T-helper 17 cell (primary cell): Measurements from ENCODE around the gene PTMA. TPM values are rescaled to one million over a fixed set of nuclear protein-coding genes. Genes with fewer than 3 reads are reported as not detected.

Experiments
- ATAC-seq: fragments of 150-1000 bp; cut with Tn5 transposase; 2 replicates; pipeline ENCODE4 v1.10.0; 2021; ENCODE audit warnings: mild to moderate bottlenecking, moderate library complexity
- DNase-seq, 3 donors: peaks; one replicate each; pipeline versions ENCODE4 v3.0.0 to v3.0.0-alpha.2; 2020 to 2021
- H3K9me3 ChIP-seq: one replicate; pipeline ENCODE4 v1.7.0; 2013; ENCODE audit warnings: low read length, mild to moderate bottlenecking; ENCODE audit not compliant: control insufficient read depth, poor library complexity, severe bottlenecking
- H3K27ac Mint-ChIP-seq: one replicate; pipeline ENCODE4 v1.8.0; 2022; ENCODE audit warnings: mild to moderate bottlenecking, moderate library complexity, mixed read lengths
- H3K27me3 Mint-ChIP-seq: one replicate; pipeline ENCODE4 v1.8.0; 2022; ENCODE audit warnings: mixed read lengths
- H3K36me3 Mint-ChIP-seq: one replicate; pipeline ENCODE4 v1.8.0; 2022; ENCODE audit warnings: low read depth, mixed read lengths
- H3K4me1 Mint-ChIP-seq: one replicate; pipeline ENCODE4 v1.8.0; 2022; ENCODE audit warnings: mild to moderate bottlenecking, mixed read lengths
- H3K4me3 Mint-ChIP-seq: one replicate; pipeline ENCODE4 v1.8.0; 2022; ENCODE audit warnings: mild to moderate bottlenecking, moderate library complexity, mixed read lengths
- total RNA-seq, 4 donors: library from RNA in 2 of 4; stranded (reverse) in 2 of 4; gene quantifications; one replicate each; pipeline ENCODE4 v1.2.3 and lab custom pipeline; 2022 to 2026

The PTMA gene
- total RNA-seq, 2 donors from 2014 or later = 1,121 to 1,256 TPM

DNA sequence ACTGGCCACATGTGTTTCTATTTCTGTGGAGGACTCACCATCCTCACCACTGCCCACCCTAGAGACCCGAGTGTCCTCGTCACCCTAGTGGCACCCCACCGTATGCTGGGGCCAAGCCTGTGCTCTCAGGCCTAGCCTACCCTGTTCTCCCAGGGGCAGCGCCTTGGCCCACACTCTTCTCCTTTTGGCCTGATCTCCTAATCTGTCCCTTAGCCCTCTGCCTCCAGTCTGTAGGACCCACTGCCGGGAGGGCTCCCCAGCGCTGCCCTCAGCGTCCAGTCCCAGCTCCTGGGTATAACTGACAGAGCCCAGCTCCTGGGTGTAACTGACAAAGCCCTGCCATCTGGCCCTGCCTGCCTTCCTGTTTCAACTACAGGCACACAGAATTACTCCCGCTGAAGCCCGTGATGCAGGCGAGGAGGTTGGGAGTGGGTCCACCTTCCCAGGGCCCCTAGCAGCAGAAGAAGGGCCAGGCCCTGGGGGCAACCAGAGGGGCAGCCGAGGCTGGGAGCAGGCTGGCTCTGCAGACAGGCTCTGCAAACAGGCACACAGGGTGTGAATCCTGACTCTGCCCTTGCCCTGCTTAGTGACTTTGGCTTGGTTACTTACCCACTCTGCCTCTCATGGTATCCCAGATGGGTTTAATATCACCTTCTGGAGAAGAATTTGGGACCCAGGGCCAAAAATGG, 25.6 kb upstream of the PTMA start:
- DNase-seq = no peak
- no peaks in the 10 kb centered on the region for H3K9me3 ChIP-seq
- Mint-ChIP-seq H3K27me3 (peaks cover 22% of the 10 kb centered on the region), H3K4me3 (peak overlapping the region; percentile 71), H3K36me3 (peaks cover 10% of the 10 kb centered on the region), H3K4me1 (peaks cover 11% of the 10 kb centered on the region), H3K27ac (peak overlapping the region; percentile 3)
- ATAC-seq = no peak

DNA sequence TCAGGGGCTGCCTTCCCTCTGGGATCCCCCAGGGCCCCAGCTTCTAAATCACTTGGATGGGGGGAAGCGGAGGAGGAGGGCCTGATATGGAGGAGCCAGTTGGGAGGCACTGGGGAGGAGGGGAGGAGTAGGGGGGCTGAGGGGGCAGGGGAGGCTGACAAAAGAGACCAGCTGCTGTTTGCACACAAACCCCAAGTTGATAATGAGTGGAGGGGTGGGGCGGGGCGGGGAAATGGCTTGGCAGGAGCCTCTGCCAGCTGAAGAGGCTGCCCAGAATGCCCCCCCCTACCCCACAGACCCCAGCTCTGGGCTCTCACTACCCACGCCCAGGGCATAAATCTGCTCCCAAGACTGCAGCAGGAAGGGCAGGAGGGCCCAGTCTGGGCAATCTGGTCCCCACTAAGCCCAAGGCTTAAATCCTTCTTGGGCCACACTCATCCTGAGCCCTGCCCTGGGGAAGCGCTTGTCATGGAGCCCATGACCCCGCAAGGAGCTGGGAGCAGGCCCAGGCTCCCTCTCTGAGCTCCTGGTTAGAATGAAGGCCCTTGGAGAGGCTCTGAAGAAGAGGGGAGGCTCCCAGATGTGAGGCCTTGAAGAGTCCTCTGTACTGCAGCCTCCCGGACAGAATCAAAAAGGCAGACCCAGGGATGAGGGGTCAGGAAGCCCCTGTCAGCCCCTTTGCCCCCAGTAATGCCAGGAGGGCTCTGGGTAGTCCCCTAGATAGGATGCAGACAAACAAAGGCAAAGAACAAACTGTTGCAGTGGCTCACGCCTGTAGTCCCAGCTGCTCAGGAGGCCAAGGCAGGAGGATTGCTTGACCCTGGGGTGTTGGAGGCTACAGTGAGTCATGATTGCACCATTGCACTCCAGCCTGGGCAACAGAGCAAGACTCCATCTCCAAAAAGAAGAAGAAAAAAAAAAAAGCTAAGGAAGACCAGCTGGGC, 24.8 kb upstream of the PTMA start:
- no peaks in the 10 kb centered on the region for H3K9me3 ChIP-seq
- Mint-ChIP-seq H3K36me3 (peaks cover 9% of the 10 kb centered on the region), H3K4me1 (peaks cover 12% of the 10 kb centered on the region), H3K4me3 (no peak overlapping the region), H3K27me3 (peaks cover 22% of the 10 kb centered on the region), H3K27ac (no peak overlapping the region)
- DNase-seq (no peak), ATAC-seq (no peak)

DNA sequence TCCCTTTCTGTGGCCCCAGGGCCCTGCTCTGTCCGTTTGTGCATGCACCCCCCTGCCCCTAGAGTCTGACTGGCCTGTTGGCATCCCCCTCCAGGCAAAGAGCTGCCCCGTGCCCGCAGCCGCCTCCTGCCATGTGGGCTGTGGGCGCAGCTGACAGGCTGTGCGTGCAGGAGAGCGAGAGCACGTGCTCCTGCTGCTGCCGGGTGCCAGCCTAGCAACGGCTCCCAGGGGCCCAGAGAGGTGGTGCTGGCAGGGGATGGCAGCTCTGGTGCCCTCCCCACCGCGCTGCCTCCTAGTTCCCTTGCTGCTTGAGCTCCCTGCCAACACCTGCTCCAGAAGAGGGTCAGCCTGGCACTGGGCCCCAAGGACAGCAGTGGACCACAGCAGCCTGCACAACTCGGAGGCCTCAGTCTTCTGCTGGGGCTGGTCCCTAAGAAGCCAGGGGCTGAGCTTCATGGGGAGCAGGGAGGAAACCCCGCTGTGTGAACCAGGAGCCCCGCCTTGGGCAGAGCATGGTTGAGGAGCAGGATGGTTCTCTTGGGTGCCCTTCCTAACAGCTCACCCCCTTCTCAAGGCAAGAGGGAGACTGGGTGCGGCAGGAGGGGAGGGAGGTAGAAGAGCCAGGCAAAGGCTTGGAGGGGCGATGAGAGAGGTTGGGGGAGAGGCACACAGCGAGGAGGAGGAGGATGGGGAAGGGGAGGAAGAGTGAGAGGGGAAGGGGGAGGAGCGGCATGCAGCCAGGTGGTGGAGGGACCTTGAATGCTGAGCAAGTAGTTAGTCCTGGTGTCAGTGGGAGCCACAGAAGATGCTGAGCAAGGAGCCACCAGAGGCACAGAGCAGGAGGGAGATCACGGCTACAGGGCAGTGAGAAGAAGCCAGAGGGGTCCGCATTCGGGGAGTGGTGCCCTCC, 23.8 kb upstream of the PTMA start:
- Mint-ChIP-seq H3K27ac (no peak overlapping the region), H3K4me3 (no peak overlapping the region), H3K4me1 (peaks cover 12% of the 10 kb centered on the region), H3K27me3 (peaks cover 22% of the 10 kb centered on the region), H3K36me3 (peaks cover 9% of the 10 kb centered on the region)
- no peaks in the 10 kb centered on the region for H3K9me3 ChIP-seq
- DNase-seq (no peak), ATAC-seq (no peak)

DNA sequence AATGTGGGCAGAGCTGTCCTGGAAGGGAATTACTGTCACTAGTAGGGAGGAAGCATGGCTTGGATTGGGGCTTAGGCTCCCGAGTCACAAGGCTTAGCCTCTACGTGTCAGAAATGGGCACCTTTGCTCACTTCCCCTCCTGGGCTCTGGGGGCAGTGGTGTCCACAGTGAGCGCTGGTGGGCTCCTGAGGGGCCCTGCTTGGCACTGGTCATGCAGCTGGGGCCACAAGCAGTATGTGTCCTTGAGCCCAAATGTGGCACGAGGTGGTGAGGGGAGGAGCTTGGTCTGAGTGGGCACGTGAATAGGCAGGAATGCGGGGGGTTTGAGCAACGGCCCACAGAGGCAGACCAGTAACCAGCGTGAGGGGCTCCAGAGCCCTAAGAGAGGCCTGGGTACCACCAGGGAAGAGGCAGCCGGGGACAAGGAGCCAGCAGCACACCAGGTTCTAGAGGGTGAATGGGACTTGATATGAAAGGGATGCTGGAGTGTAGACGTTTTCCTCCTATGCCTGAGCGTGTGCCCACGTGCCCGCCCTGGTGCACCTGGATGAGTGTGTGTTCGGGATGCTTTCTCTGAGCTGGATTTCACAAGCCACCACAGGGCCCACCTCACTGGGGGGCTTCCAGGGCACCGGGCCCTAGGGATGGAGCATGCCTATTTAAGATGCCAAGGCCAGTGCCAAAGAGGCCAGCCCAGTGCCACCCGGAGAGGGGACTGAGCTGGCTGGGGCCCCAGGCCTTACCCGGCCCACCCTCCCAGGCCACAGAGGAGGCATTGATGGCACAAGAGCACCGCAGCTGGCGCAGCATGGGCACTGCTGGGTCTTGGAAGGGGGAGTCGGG, 22.8 kb upstream of the PTMA start:
- Mint-ChIP-seq H3K27ac (no peak overlapping the region), H3K36me3 (peaks cover 9% of the 10 kb centered on the region), H3K27me3 (peaks cover 22% of the 10 kb centered on the region), H3K4me3 (no peak overlapping the region), H3K4me1 (peaks cover 12% of the 10 kb centered on the region)
- H3K9me3 ChIP-seq = no peaks in the 10 kb centered on the region
- ATAC-seq = no peak
- DNase-seq = no peak

DNA sequence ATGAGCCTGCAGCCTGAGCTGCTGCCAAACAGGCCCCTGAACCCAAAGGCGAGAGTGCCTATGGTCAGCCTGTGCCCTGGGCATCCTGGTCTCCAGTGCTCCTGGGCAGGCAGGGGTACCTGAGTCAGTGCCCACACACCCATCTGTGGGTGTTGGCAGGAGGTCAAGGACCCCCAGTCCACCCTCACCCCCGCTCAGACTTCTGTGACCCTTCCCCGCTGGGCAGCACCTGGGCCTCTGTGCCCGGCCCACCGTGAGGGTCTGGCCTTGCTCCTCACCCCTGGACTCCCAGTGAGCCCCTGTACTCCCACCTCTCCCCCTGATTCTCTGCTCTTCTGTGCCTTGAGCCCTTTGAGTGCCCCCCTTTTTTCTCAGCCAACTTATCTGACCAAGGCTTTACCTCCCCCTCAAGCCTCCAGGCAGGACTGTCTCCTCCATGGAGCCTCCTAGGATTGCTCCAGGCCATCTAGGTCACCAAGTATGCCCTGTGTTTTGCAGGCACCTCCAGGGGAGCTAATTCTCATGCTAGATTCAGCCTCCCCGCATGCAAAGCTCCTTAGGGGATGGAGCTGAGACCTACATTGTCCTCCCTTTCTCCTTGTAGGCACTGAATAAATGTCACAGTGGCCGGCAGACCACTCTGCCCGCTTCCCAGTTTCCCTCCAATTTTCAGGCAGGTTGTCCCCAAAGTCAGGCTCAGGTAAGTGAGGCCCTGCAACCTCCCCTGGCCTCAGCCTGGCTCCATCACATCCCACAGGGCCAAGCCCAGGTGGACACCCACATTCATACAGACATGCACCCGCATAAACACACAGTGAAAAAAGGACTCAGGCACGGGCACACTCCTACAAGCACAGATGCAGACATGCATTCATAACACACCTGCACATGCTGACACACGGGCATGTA, 21.9 kb upstream of the PTMA start:
- H3K27ac Mint-ChIP-seq = no peak overlapping the region
- no peak for ATAC-seq
- H3K27me3 Mint-ChIP-seq = peaks cover 19% of the 10 kb centered on the region
- H3K4me3 Mint-ChIP-seq = no peak overlapping the region
- H3K4me1 Mint-ChIP-seq = peaks cover 11% of the 10 kb centered on the region
- peaks cover 8% of the 10 kb centered on the region for H3K36me3 Mint-ChIP-seq
- DNase-seq = no peak
- H3K9me3 ChIP-seq = no peaks in the 10 kb centered on the region

DNA sequence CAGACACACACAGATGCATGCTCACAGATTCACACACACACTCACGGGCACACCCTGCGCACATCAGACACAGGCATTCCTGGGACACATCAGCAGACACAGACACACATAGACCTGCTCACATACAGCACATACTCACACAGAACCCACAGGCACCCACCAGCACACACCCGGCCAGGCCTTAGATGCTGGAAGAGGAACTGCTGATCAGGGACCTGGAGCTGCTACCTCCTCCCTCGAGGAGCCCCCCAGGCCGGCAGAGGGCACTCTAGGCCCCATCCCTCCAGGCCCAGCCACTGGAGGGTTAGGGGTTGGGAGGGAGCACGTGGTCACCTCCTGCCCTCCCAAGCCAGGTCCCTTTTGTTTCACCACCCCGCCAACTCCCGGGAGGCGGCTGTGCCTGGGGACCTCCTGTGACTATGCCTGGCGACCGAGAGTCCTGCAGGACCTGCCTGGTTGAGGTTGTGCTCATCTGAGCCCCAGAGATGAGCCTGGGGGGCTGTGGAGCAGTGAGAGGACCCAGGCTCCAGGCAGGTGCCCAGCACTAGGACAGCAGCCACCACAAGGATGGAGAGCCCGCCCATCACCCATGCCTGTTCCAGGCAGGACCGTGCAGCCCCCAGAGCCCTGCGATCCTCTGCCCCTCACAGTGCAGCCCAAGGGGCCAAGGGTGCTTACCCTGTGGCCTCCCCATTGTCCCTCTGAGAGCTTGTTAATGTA, 21.0 kb upstream of the PTMA start:
- H3K27ac Mint-ChIP-seq = no peak overlapping the region
- H3K36me3 Mint-ChIP-seq = peaks cover 5% of the 10 kb centered on the region
- peaks cover 11% of the 10 kb centered on the region for H3K27me3 Mint-ChIP-seq
- DNase-seq (peak; percentile 32 to 44 (median 33)), ATAC-seq (peak; percentile 90)
- peaks cover 8% of the 10 kb centered on the region for H3K4me1 Mint-ChIP-seq
- no peak overlapping the region for H3K4me3 Mint-ChIP-seq
- no peaks in the 10 kb centered on the region for H3K9me3 ChIP-seq

DNA sequence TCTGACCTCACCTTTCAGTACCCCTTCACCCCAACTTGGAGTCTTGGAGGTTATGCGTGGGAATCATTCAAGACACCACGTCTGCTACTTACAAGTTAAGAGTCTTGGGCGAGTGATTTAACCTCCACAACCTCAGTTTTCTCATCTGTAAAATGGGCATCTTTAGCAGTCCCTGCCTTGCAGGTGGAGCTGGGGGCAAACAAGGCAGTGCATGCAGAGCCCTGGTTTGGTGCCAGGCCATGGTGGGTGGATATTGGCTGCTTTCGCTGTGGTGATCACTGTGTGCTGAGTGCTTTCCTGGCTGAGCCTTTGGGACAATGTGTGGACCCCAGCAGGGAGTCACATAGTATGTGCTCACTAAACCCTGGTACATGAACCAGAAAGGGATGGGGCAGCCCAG, 20.4 kb upstream of the PTMA start:
- no peak for ATAC-seq
- Mint-ChIP-seq H3K27ac (no peak overlapping the region), H3K4me1 (peaks cover 8% of the 10 kb centered on the region), H3K36me3 (no peaks in the 10 kb centered on the region), H3K27me3 (peaks cover 4% of the 10 kb centered on the region), H3K4me3 (no peak overlapping the region)
- no peak for DNase-seq
- H3K9me3 ChIP-seq = no peaks in the 10 kb centered on the region

DNA sequence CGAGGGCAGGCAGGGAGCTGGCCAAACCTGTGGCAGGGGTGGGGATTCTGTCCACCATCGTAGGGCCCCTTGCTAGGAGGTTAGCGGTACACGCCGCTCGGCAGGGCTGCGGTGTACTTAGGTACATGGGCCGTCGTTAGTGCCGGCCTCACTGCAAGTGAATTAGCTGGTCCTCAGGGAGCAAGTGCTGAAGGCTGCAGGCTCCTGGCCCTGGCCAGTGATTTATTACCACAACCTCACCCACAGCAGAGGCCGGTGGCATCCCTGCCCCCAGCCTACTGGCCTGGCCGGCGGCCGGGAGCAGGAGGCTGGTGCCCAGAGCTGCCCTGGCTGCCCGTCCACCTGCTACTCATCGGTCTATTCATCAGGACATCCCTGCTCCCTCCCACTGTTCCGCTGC, 19.6 kb upstream of the PTMA start:
- no peak overlapping the region for H3K4me3 Mint-ChIP-seq
- H3K4me1 Mint-ChIP-seq = peaks cover 8% of the 10 kb centered on the region
- no peak for ATAC-seq
- H3K36me3 Mint-ChIP-seq = no peaks in the 10 kb centered on the region
- H3K27ac Mint-ChIP-seq = no peak overlapping the region
- H3K27me3 Mint-ChIP-seq = peaks cover 3% of the 10 kb centered on the region
- H3K9me3 ChIP-seq = no peaks in the 10 kb centered on the region
- no peak for DNase-seq

DNA sequence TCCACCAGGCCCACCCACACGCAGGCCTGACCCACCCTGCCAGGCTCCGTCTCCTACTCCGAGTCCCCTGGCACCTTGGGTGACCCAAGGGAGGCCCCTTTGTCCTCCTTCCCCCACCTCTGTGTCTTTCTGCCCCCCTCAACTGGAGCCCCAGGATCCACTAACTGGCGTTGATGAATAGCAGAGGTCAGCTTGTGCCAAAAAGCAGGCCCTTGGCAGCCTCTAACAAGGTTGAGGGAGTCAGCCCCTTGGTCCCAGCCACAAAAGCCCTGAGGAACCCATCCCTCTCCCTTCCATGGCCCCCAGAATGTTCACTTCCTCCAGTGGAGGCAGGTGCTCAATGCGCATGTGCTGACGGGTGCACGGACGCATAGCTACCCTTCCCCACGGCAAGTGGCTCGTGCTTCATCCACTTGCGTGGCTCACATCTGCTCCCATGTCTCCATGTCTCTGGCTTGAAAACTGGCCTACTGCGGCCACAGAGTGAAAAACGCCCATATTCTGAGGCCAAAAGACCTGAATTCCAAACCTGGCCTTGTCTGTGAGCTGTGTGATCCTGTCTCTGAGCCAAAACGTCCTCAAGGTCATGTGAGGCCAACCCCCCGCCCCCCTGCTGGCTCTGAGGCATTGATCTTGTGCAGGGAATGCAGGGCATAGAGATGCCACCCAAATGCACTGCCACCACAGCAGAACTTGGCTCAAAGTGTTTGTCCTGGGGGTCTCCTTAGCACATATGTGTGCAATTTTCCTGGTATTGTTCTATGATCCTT, 19.0 kb upstream of the PTMA start:
- no peak overlapping the region for H3K27ac Mint-ChIP-seq
- peaks cover 10% of the 10 kb centered on the region for H3K4me1 Mint-ChIP-seq
- H3K36me3 Mint-ChIP-seq = no peaks in the 10 kb centered on the region
- H3K4me3 Mint-ChIP-seq = no peak overlapping the region
- ATAC-seq (no peak), DNase-seq (no peak)
- H3K9me3 ChIP-seq = no peaks in the 10 kb centered on the region
- no peaks in the 10 kb centered on the region for H3K27me3 Mint-ChIP-seq

DNA sequence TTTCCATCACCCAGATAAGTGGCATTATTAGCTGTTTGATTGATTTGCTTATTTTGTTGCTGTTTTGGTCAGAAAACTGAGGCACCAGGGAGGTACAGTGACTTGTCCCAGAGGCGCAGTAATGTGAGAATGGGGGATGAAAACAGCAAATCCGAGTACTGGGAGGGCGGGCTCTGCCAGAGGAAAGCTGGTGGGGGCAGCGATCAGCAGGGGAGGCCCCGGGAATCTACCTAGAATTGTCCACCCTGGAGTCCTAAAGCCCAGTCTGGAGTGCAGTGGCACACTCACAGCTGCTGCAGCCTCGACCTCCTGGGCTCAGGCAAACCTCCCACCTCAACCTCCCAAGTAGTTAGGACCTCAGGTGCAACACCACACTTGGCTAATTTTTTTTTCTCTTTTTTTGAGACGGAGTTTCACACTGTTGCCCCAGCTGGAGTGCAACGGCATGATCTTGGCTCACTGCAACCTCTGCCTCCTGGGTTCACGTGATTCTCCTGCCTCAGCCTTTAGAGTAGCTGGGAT, 17.0 kb upstream of the PTMA start:
- no peak for ATAC-seq
- H3K36me3 Mint-ChIP-seq = no peaks in the 10 kb centered on the region
- no peak overlapping the region for H3K27ac Mint-ChIP-seq
- H3K4me3 Mint-ChIP-seq = no peak overlapping the region
- DNase-seq = no peak
- H3K27me3 Mint-ChIP-seq = no peaks in the 10 kb centered on the region
- peaks cover 10% of the 10 kb centered on the region for H3K4me1 Mint-ChIP-seq
- no peaks in the 10 kb centered on the region for H3K9me3 ChIP-seq
